ENCODE measurements around the gene EXTL1. TPM values are rescaled to one million over a fixed set of nuclear protein-coding genes. Genes with fewer than 3 reads are reported as not detected.

EXTL1 gene, protein sequence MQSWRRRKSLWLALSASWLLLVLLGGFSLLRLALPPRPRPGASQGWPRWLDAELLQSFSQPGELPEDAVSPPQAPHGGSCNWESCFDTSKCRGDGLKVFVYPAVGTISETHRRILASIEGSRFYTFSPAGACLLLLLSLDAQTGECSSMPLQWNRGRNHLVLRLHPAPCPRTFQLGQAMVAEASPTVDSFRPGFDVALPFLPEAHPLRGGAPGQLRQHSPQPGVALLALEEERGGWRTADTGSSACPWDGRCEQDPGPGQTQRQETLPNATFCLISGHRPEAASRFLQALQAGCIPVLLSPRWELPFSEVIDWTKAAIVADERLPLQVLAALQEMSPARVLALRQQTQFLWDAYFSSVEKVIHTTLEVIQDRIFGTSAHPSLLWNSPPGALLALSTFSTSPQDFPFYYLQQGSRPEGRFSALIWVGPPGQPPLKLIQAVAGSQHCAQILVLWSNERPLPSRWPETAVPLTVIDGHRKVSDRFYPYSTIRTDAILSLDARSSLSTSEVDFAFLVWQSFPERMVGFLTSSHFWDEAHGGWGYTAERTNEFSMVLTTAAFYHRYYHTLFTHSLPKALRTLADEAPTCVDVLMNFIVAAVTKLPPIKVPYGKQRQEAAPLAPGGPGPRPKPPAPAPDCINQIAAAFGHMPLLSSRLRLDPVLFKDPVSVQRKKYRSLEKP
- under 0.01 TPM in 1 of 2 replicates, not detected in the other for total RNA-seq

DNA sequence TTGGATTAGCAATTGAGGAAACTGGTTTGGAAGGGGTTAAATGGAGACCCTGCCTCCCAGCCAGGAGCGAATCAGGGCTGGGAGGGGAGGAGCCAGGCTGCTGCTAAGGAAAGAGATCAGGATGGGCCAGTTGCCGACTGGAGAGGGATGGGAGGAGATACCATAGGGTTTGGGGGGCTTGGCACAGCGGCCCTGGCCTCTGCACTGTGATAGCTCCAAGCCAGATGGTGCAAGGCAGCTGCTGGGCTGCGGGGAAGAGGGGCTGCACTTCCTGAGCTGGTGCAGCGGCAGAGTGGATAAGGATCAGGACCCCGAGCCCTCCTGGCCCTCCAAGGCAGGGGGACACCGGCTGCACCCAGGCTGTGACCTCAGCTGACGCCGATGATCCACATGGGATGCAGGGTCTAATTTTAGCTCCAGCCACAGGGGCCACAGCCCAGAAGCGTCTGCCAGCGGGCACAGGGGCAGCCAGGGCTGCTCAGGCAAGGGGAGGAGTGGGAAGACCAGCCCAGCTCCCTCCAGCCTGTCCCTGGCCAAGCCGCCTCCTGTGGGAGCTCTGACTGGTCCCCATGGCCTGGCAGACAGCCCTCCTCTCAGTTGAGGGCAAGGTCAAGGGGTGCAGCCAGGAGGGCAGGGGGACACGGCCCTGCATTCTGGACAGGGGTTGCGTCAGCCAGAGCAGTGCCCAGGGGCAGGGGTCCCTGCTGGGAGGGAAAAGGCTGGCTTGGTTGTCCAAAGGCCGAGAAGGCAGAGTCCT is at the start of gene EXTL1:
EXTL1 (plus strand) TSS at position 129 of the 757 bp plus-strand sequence. CDS start 872 bp downstream, outside the sequence.

DNA sequence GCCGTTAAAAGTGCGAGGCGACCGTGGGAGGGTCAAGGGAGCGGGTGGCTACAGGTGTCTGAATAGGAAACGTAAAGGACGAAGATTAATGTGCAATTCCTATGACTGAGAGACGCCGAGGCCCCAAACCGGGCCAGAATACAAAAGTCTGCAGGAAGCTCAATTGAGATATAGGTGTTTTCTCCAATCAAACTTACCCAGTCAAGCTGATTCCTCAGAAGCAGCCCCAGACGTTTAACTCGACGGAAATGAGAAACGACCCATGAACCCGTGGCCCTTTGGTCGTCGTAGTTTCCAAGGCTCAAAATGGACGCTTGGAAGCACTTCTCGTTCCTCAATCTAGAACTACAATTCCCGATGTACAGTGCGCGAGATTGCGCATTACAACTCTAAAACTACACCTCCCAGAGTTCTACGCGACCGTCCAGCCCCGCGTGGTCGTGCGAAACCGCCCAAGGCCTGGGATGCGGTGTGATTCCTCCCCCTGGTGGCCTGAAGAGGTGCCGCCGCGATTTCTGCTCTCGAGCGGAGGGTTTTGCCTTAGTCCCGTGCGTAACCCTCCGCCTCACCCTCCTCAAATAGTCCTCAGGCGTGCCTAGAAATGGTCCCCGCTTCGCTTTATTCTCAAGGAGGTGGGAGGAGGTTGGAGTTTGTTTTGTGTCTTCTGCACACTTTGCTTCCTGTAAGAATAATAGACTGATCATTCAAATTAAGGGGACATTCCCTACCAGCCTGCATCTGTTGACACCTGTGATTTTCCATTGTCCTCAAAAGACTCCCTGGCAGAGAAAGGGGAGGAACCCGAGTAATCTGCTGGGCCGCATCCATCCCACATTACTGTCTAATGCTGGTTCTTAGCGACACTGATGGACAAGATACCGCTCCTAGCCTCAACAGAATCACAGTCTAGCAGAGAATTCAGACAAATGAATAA is 23.5 kb upstream of the EXTL1 start, which contains the start of gene PAFAH2:
PAFAH2 (minus strand) TSS at position 236 of the 934 bp plus-strand sequence. CDS start 7,247 bp downstream, outside the sequence.

DNA sequence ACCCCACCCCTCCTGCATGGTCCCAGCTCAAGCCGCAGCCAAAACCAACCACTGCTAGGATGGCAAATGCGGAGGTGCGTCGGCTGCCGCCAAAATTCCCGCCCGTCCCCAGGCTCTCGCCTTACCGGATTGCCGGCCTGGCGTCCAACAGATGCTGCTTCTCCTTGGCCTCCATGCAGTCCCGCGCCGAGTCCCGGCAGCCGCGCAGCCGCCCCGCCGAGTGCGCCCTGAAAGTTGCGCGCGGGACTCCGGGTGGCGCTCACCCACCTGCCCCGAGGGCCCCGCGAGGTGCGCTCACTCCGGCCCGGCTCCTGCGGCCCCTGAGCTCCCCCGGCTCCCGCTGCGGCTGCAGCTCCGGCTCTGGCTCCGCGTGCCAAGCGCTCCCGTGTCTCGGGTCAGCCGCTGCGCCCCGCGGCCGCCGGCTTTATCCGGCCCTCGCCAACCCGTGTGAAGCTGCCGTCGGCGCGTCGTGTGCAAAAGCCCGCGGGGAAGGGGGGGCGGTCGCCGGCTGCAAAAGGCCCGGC is 24.2 kb downstream of the EXTL1 start, which contains the start of gene SLC30A2:
SLC30A2 (minus strand) TSS at position 397 of the 524 bp plus-strand sequence; CDS start at position 175, 222 bp downstream.

DNA sequence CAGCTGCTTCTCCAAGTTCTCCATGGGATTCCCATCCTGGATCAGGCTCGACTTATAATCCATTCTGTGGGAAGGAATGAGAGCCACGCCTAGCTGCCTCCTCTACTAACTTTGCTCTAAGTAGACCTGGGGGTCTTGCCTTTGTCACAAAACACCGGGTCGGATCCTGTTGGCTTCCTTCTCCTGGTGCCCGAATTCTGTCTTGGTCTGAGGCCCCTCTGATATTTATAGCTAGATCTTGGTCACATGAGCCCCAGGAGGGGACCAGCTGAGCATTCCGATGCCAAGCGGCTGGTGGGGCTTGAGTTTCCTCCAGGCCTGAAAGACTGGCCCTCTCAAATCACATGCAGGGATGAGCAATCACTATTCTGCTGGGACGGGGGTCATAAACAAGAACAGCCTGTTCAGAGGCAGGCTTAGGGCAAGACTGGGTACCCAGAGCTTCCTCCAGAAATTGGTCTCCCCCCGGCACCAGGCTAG is 45.9 kb downstream of the EXTL1 start, which contains the start of gene TRIM63:
TRIM63 (minus strand) TSS at position 199 of the 480 bp plus-strand sequence; CDS start at position 63, 136 bp downstream.

Other genes starting within 250 kb of the EXTL1 start
- 9.2 and 11.9 TPM in 2 replicates for gene SELENON, start 221.6 kb upstream of the EXTL1 start, total RNA-seq
- gene MTFR1L, start 201.8 kb upstream of the EXTL1 start, total RNA-seq: 19.5 and 24.3 TPM in 2 replicates
- gene AUNIP, start 162.3 kb upstream of the EXTL1 start, total RNA-seq: 2.2 and 2.8 TPM in 2 replicates
- 12.3 and 19.6 TPM in 2 replicates for gene PAQR7, start 146.1 kb upstream of the EXTL1 start, total RNA-seq
- 15.8 and 41.7 TPM in 2 replicates for gene STMN1, start 115.4 kb upstream of the EXTL1 start, total RNA-seq
- 14.2 and 17.9 TPM in 2 replicates for gene PAFAH2, start 23.7 kb upstream of the EXTL1 start, total RNA-seq
- 0.48 TPM in 1 of 2 replicates, not detected in the other for gene SLC30A2, start 24.3 kb downstream of the EXTL1 start, total RNA-seq
- gene TRIM63, start 45.9 kb downstream of the EXTL1 start, total RNA-seq: not detected in 2 replicates
- gene PDIK1L, start 90.0 kb downstream of the EXTL1 start, total RNA-seq: 3.6 and 7.9 TPM in 2 replicates
- under 0.01 TPM in 1 of 2 replicates, not detected in the other for gene FAM110D, start 137.3 kb downstream of the EXTL1 start, total RNA-seq
- not detected in 2 replicates for gene C1orf232, start 147.2 kb downstream of the EXTL1 start, total RNA-seq
- 40.3 and 59.3 TPM in 2 replicates for gene ZNF593, start 148.1 kb downstream of the EXTL1 start, total RNA-seq
- not detected in 2 replicates for gene ZNF593OS, start 150.1 kb downstream of the EXTL1 start, total RNA-seq
- 14.7 and 23.9 TPM in 2 replicates for gene CNKSR1, start 155.7 kb downstream of the EXTL1 start, total RNA-seq
- gene CATSPER4, start 168.8 kb downstream of the EXTL1 start, total RNA-seq: not detected in 2 replicates
- 9.9 and 11.7 TPM in 2 replicates for gene CEP85, start 212.4 kb downstream of the EXTL1 start, total RNA-seq